Left lobe of liver (tissue), 2 donors: ENCODE results near the gene SBF1. TPM values are rescaled to one million over a fixed set of nuclear protein-coding genes. Genes with fewer than 3 reads are reported as not detected.
A peak's percentile ranks its signal among the peaks of the same experiment; 100 is the strongest.

Experiments
- ATAC-seq: fragments of 200-7000 bp; cut with Tn5 transposase; one replicate; pipeline ENCODE4 v1.9.1; 2020; ENCODE audit warnings: mild to moderate bottlenecking, moderate library complexity
- DNase-seq: peaks from one replicate; pipeline ENCODE4 v3.0.0-alpha.2; 2020; ENCODE audit warnings: low spot score
- total RNA-seq: library from RNA; stranded (reverse); gene quantifications from one replicate; pipeline ENCODE4 v1.2.1, GENCODE V29; 2021
- donor health status: DM: no; HTN: no; CAD: no; lungs with moderate emphysema.
- donor health status: DM: no; HTN: yes; CAD: no.

Gene SBF1
- total RNA-seq, 1 donor from 2014 or later = 31.2 TPM

DNA sequence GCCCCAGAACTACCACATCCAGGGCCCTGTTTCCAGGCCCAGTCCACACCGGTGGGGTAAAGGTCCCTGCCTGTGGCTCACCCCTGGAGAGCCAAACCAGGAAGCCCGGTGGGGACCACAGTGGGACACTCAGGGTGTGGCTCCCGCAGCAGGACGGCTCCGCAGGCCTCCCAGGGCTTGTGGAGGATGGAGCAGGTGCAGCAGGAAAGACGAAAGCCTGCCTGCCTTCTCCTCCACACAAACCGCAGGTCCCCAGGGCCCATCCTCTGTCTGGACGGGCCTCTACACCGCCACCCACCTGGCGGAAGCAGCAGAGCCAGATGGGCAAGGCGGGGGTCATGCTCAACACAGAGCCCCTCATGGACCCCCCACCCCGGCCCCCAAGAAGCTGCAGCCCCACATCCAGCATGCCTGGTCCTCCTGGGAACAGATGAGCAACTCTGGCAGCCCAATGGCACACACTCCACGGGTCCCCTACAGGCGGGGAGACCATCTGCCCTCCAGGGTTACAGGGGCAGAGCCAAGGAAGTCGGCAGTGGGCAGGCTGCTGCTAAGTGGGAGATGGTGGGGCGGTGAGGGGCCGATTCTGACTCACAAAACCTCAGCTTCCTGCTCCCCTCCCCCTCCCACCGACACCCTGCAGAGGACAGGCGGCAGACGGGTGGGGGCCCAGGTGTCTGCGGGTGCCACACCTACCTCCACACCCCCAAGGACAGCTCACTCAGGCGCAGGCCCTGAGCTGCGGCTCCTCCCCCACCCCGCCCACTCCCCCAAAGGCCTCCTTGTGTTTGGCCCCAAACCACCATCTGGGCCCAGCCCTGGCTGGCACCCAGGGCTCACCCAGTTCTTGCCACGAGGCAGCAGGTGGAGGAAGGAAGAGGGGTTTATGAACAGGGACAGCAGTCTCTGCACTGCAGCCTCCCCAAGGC is 5.2 kb downstream of the SBF1 start:
- ATAC-seq (no peak), DNase-seq (no peak)

- ATAC-seq = no peak
- no peak for DNase-seq
Observed at GRCh38 chr22:50468626-50469025, 6.2 kb downstream of the SBF1 start.

DNA sequence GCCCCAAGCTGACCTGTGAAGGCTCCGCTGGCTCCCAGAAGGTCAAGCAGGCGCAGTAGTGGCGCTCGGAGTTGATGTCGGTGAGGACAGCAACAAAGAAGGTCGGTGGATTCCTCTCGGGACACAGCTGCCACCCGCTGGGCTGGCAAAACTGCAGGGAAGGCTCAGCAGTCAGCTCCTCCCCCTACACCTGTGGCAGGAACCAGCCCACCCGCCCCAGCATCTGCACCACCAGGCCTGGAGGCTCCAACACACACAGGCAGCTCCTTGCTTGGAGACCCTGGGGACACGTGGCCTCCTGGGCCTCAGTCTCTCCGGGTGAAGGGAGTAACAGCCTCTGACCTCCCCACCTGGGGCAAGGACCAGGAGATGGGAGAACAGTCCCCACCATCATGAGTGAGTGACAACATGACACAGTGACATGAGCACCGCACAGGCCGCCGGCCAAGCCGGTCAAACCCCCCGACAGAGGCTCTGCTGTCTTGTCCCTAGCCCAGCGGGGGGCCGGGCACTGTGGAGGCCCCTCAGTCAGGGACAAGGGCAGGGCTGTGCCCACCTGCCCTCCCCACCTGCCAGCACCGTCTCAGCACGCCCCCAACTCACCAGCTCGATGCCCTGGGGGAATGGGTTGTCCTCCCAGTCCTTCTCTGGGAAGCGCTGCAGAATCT is 6.9 kb downstream of the SBF1 start:
- no peak for ATAC-seq
- DNase-seq = no peak

GRCh38 chr22:50467341-50467740 is 7.5 kb downstream of the SBF1 start:
- ATAC-seq = no peak
- no peak for DNase-seq

DNA sequence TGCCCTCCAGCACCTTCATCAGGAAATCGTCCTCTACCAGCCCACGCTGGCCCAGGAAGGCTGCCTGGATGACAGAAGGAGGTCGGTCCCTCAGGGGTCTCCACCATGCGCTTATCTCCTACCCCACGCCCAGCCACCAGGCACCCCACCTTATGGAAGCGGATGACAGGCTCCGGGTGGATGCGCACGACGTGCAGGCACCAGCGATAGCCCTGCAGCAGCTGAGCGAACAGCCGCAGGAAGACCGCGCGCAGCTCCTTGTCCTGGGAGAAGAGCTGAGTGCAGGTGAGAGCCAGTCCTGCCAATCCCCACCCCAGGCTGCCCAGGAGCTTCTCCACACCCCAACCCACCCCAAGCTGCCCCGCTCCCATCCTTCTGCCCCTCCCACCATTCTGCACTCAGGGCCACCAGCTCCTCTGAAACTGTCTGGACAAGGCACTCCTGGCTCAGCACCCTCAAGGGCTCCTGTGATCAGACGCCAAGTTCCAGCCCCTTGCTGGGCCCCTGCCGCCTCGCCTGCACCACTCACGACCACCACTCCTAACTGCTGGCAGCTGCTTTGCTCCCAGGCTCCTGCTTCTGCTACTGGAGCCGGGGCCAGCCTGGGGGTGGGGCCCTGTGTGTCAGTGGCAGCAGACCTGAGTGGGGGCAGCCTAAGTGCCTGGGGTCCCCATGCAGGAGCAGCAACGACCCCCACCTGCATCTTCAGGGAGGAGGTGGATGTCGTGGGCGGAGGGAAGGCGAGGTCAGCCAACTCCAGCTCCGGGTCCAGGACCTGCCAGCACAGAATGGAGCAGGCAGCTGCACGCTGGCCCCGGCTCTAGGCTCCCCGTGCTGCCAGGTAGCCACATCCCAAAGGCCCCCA is 9.5 kb downstream of the SBF1 start:
- ATAC-seq (no peak), DNase-seq (no peak)

GRCh38 chr22:50464451-50464850 is 10.4 kb downstream of the SBF1 start:
- no peak for DNase-seq
- ATAC-seq = no peak

DNA sequence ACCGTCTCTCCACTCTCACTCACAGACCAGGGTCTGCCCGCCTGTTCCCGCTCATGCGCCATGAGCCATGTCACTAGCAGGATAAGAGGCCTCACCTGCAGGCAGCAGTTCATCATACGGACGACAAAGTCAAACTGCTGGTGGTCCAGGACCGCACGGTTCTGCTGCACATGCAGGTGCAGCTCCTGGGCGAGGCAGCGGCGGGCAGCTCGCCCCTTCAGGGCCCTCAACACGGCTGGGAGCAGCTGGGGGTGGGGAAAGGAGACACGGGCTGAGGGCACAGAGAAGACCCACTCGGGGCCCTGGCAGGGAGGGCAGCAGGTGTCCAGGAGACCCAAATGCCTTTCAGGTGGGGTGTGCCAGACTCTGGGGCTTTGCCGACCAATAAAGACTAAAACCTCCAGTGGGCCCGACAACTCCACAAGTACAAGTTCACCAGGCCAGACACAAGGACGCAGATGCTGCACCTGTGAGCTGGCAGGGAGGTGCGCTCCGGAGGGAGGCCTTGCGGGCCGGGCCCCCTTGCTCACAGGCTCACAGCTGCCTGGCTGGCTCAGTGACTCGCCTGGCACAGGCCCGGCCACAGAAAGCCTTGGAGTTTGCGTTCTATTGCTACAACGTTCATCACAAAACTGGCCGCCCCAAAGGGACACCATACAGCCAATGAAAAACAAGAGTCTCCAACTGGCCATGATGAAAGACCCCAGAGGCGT is 11.5 kb downstream of the SBF1 start:
- no peak for ATAC-seq
- DNase-seq = no peak

GRCh38 chr22:50461979-50462540 is 12.8 kb downstream of the SBF1 start:
- no peak for DNase-seq
- ATAC-seq = no peak

- DNase-seq (no peak), ATAC-seq (no peak)
Observed at GRCh38 chr22:50461536-50461935, 13.3 kb downstream of the SBF1 start.

DNA sequence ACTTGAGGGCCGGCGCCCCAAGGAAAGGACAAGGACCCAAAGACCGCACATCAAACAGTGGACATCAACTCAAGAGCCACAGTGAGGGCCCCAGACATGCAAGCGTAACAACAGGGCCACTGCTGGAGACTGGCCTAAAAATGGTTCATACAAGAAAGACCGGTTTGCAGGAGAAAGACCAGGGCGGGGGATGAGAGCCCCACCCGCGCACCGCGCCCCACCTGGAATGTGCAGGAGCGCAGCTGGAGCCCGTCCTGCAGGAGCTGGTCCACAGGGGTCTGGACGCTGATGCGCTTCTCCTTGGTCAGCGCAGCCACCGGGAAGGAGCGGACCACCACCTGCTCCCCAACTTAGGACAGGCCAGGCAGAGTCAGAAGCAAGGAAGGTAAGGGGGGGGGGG is 13.9 kb downstream of the SBF1 start:
- ATAC-seq = no peak
- DNase-seq = no peak

DNA sequence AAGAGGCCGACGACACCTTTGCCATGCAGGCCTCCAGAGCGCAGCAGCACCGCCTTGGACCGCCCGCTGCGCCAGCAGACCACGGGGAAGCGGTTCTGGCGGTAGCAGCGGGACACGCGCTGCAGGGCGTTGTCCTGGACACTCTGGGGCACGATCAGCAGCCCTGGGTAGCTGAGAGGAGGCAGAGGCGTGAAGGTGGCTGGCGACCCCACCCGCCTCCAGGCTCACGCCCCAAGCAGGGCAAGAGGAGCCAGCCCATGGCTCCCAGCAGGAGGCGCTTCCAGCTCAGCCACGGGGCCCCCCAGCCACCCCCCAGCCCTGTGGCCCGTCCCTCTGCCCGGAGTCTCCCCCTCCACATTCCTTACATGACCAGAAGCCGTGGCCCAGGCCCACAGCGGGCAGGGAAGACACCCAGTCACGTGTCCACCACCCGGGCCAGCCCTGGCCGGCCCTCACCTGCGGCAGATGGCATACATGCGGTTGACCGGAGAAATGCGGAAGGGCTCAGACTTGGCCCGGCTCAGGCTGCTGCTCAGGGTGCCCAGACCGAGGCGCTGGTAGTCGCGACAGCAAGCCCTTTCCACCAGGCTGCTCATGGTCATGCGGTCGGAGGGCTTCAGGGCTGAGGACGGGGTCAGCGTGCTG is 15.2 kb downstream of the SBF1 start:
- ATAC-seq = peak; percentile 5

GRCh38 chr22:50459016-50459415 is 15.8 kb downstream of the SBF1 start:
- ATAC-seq (no peak), DNase-seq (no peak)

More for the DNA sequence above, 15.2 kb downstream of the SBF1 start:
- DNase-seq = no peak

- no peak for DNase-seq
Observed at GRCh38 chr22:50456466-50457234, 18.2 kb downstream of the SBF1 start.

DNA sequence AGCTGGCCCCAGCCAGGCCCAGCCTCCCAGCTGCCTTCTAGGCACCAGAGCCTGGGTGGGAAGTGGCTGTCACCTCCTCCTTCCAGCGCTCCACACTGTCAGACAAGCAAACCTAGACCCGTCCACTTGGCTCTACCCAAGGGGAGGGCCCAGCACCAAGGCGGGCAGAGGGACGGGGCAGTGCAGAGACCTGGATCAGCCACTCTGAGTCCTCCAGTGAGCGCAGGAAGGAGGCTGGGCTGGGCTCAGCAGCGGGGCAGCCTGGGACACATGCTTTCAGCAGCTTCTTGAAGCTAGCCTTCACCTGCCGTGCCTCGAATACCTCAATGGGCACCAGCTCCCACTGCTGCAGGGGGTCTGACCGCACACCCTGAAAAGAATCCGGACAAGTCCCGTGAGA is 18.8 kb downstream of the SBF1 start:
- DNase-seq (no peak), ATAC-seq (no peak)

More at GRCh38 chr22:50456466-50457234, 18.2 kb downstream of the SBF1 start:
- peak; percentile 25 for ATAC-seq

DNA sequence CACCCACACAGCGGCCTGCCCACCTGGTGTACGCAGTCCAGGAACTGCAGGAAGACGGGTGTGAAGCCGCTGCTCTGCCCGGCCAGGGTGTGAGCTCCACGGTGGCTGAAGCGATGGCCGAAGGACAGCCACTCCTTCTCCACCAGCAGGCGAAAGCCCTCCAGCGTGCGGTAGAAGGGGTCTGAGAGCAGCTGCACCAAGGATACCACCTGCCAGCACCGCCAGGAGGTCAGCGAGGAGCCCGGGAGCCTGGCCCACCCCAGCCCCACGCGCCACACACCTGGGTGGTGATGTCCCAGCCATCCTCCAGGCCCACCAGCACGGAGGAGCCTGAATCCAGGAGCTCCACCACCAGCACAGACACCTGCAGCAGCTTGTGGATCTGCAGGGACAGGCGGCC is 19.6 kb downstream of the SBF1 start:
- ATAC-seq = no peak

DNA sequence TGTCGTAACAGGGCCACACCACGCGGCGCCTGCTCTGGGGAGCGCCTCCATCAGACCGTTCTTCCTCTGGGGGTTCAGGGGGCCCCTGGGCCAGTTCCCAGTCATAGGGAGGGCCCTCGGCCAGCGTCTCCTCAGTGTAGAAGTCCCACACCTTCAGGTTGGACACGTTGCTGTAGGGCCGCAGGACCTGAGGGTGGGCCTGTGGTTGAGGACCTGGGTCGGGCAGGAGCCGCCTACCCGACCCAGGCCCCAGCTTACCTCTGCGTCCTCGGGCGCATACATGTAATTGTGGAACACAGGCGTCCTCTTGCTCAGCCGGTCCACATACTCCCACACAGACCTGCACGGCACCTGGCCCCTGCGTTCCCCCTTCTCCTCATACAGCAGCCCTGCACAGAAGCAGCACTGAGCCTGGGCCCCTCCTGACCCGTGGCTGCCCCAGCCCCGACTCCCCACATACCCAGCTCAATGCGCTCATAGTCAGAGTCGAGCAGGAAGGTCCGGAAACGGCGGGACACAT is 20.2 kb downstream of the SBF1 start:
- ATAC-seq (no peak), DNase-seq (no peak)

More for the DNA sequence above, 19.6 kb downstream of the SBF1 start:
- DNase-seq = no peak

- ATAC-seq (no peak), DNase-seq (no peak)
Observed at GRCh38 chr22:50452649-50453048, 22.2 kb downstream of the SBF1 start.
